A673 (cell line): ENCODE measurements around the gene GAS2L2.

ENCODE experiments used
- EZH2 ChIP-seq: fragments of 200-600 bp; sonication (generic); IDR thresholded peaks from 2 replicates; pipeline ENCODE4 v1.6.1; 2017; ENCODE audit warnings: borderline replicate concordance, low read depth, mild to moderate bottlenecking, mixed read lengths, antibody characterized with exemption, low read length; ENCODE audit not compliant: poor library complexity, severe bottlenecking
- TF ChIP-seq, protein P1 (sequence below): fragments of 300-800, 200-600 bp; sonication (generic); conservative IDR thresholded peaks from 2 replicates; pipeline ENCODE4 v1.5.1; 2017; ENCODE audit warnings: low read depth, mild to moderate bottlenecking, antibody characterized with exemption, low read length, moderate library complexity, mixed read lengths

DNA sequence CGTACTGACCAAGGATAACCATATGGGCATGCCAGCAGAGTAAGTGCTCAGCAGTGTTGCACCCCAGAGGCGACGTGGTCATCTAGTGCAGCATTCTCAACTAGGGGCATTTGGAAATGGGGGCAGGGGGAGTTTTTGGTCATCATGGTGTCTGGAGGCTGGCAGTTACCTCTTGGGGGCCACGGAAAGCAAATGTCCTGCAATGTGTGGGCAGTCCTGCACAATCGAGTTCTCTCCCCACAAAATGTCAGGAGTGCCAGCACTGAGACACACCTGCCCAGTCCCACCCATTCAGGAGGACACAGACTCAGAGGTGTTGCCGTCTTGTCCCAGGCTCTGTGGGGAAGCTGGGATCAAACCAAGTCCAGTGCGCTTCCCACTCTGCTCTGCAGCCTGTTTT, 18.6 kb downstream of the GAS2L2 start:
- TF ChIP-seq, protein P1, sequence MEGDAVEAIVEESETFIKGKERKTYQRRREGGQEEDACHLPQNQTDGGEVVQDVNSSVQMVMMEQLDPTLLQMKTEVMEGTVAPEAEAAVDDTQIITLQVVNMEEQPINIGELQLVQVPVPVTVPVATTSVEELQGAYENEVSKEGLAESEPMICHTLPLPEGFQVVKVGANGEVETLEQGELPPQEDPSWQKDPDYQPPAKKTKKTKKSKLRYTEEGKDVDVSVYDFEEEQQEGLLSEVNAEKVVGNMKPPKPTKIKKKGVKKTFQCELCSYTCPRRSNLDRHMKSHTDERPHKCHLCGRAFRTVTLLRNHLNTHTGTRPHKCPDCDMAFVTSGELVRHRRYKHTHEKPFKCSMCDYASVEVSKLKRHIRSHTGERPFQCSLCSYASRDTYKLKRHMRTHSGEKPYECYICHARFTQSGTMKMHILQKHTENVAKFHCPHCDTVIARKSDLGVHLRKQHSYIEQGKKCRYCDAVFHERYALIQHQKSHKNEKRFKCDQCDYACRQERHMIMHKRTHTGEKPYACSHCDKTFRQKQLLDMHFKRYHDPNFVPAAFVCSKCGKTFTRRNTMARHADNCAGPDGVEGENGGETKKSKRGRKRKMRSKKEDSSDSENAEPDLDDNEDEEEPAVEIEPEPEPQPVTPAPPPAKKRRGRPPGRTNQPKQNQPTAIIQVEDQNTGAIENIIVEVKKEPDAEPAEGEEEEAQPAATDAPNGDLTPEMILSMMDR, result no peak
- no peak for TF ChIP-seq EZH2
